PFSK-1 (cell line): ENCODE data around the gene STX1A.
A peak's percentile ranks its signal among the peaks of the same experiment; 100 is the strongest.

Source experiments
- FOXP2 ChIP-seq: optimal IDR thresholded peaks from 2 replicates; pipeline ENCODE3; 2011; ENCODE audit warnings: borderline replicate concordance, control low read depth, inconsistent platforms; ENCODE audit not compliant: insufficient read depth; ENCODE audit errors: extremely low read length, extremely low read depth
- POLR2AphosphoS5 ChIP-seq: IDR thresholded peaks from 2 replicates; pipeline ENCODE4 v1.6.1; 2012; ENCODE audit warnings: low read depth, mild to moderate bottlenecking, control low read depth, low read length, moderate library complexity
- REST ChIP-seq, 2 experiments: IDR thresholded peaks; 2 replicates each; pipeline versions ENCODE4 v1.6.1 to v1.8.0; 2011 to 2012; ENCODE audit warnings: low read depth in 2 of 2, low read length in 2 of 2, control low read depth in 1 of 2, inconsistent platforms in 1 of 2, mild to moderate bottlenecking in 1 of 2, moderate library complexity in 1 of 2; ENCODE audit not compliant: insufficient read depth in 1 of 2
- SIN3A ChIP-seq: IDR thresholded peaks from 2 replicates; pipeline ENCODE4 v1.6.1; 2012; ENCODE audit warnings: mild to moderate bottlenecking, low read length, moderate library complexity, borderline replicate concordance; ENCODE audit not compliant: insufficient read depth
- TAF1 ChIP-seq: IDR thresholded peaks from 2 replicates; pipeline ENCODE4 v1.6.1; 2012; ENCODE audit warnings: low read length, control low read depth, borderline replicate concordance; ENCODE audit not compliant: insufficient read depth

Gene STX1A

DNA sequence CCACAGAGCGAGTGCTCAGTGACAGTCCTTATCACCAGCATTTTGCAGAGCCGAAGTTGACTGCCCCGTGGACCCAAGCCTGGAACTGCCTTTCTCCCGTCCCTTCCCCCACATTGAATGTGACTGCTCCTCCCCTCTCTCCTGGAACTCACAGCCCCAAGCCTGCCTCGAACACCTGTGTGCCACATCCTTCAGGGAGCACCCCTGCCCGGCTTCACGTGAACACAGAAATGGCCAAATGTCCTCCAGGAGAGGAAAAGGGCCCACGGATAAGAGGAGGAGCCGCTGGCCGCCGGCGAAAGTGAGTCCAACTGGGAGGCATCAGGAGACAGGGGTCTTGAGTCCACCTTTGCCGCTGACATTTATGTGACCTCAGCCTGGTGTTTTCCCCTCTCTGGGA, 16.2 kb downstream of the STX1A start:
- TF ChIP-seq POLR2AphosphoS5 (no peak), SIN3A (no peak), TAF1 (no peak), REST (IDR thresholded peaks at IDR 0.05; ENCODE audit: insufficient read depth in 1 of 2, low read depth in 2 of 2, low read length in 2 of 2) (no peak), FOXP2 (no peak)

DNA sequence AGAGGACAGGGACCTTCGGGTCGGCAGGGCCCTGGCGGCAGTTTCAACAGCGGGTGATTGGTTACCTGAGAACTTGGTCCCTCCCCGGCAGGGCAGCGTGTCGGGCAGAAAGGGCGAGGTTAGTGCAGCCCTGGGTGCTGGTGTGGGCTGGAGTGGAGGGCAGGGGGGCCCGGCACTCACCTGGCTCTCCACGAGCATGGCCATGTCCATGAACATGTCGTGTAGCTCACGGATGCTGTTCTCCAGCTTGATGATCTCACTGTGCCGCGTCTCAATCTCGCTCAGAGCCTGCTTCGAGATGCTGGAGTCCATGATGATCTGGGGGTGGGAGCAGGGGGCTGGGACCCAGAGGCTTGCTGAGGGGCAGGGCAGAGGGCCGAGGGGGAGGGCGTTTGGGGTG, 16.8 kb downstream of the STX1A start:
- TF ChIP-seq POLR2AphosphoS5 (no peak), SIN3A (no peak), TAF1 (no peak), FOXP2 (no peak), REST (IDR thresholded peaks at IDR 0.05; ENCODE audit: insufficient read depth in 1 of 2, low read depth in 2 of 2, low read length in 2 of 2) (no peak)

- no peak for TF ChIP-seq TAF1
- TF ChIP-seq POLR2AphosphoS5: no peak
- TF ChIP-seq SIN3A: no peak
- TF ChIP-seq REST (IDR thresholded peaks at IDR 0.05; ENCODE audit: insufficient read depth in 1 of 2, low read depth in 2 of 2, low read length in 2 of 2): no peak
- no peak for TF ChIP-seq FOXP2
Measured at GRCh38 chr7:73702226-73702625, 17.2 kb downstream of the STX1A start.

DNA sequence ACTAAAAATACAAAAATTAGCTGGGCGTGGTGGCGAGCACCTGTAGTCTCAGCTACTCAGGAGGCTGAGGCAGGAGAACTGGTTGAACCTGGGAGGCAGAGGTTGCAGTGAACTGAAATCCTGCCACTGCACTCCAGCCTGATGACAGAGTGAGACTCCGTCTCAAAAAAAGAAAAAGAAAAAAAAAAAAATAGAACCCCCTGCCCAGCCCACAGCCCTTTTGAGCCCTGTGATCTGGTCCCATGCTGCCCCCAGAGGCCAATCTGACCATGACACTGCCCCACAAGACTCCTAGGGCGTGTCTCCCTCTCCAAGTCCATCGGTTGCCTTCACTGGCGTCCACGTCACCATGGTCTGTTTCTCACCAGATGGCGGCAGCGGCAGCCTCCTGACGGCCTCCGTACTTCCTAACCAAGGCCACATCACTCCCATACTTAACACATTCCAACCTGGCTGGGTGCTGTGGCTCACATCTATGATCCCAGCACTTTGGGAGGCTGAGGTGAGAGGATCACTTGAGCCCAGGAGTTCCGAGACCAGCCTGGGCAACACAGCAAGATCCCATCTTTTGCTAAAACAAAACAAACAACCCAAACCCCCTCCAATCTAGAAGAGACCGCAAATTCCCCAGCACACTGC, 18.0 kb downstream of the STX1A start:
- TF ChIP-seq SIN3A: no peak
- no peak for TF ChIP-seq TAF1
- TF ChIP-seq FOXP2: peak; percentile 21

DNA sequence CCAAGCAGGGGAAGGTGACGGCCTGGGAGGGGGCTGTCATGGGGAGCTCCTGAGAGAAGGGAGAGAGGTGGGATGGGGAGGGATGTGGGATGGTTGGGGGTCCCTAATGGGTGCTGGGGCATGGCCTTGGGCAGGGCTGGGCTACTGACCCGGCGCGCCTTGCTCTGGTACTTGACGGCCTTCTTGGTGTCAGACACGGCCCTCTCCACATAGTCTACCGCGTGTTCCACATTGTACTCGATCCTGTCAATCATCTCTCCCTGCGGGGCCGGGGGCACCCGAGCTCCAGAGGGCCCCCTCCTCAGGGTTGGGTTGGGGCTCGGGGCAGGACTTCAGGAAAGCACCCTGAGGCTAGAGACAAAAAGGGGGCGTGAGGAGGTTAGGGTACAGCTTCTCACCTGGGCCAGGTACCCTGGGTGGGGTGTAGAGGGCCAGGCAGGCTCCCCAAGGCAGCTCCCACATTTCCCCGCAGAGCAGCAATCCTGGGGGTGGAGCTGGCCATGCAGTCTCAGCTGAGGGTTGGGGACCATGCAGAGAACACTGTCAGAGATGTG, 18.8 kb downstream of the STX1A start:
- TF ChIP-seq TAF1 (no peak), REST (IDR thresholded peaks at IDR 0.05; ENCODE audit: insufficient read depth in 1 of 2, low read depth in 2 of 2, low read length in 2 of 2) (no peak), FOXP2 (no peak), POLR2AphosphoS5 (no peak), SIN3A (no peak)

GRCh38 chr7:73700069-73700423, 19.4 kb downstream of the STX1A start:
- TF ChIP-seq SIN3A: no peak
- no peak for TF ChIP-seq TAF1
- TF ChIP-seq POLR2AphosphoS5: no peak
- no peak for TF ChIP-seq FOXP2
- no peak for TF ChIP-seq REST (IDR thresholded peaks at IDR 0.05; ENCODE audit: insufficient read depth in 1 of 2, low read depth in 2 of 2, low read length in 2 of 2)
